Measurements from ENCODE around the gene SVEP1. TPM values are rescaled to one million over a fixed set of nuclear protein-coding genes. Genes with fewer than 3 reads are reported as not detected.

The SVEP1 gene
- total and polyA plus RNA-seq, 10 donors, result 0.98 to 44.9 (median 25.8) TPM

DNA sequence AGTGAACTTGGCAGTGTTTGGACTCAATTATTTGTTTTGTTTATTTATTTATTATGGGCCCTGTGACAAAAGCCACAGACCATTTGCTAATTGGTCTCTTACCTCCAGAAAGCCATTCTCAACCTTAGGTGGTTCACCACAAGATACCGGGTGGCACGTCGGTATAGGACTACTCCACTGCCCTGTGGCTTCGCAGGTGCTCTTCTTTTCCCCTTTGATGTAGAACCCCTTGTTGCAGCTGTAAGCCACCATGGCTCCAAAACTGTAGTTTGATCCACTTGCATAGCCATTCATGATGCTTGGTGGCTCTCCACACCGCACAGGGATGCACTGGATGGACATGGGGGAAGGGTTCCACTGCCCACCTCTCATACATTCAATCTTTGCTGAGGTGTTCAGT lies 168.6 kb downstream of the SVEP1 start:
- Histone ChIP-seq H3K9me3 (no peaks in the 10 kb centered on the region), H3K4me3 (no peak overlapping the region), H3K27me3 (replicated peaks in 1 of 7) (peaks cover 0 to 5% (median 0%) of the 10 kb centered on the region in 7 donors), H3K4me1 (no peaks in the 10 kb centered on the region), H3K27ac (no peak overlapping the region), H3K36me3 (peaks cover 0 to 9% (median 0%) of the 10 kb centered on the region in 6 donors)
- no peak for TF ChIP-seq CTCF (IDR thresholded peaks at IDR 0.05 in 8 of 11, conservative IDR thresholded peaks at IDR 0.05 in 3 of 11)
- 71 to 89% (median 86%) methylated on average over 5 of the region's 5 CpGs for WGBS, 5 donors
- no peak for DNase-seq
- intact Hi-C loops (cut with DNase I; ENCODE audit: low total_unique reads), result no loop called here

GRCh38 chr9:110408598-110408997 lies 170.9 kb downstream of the SVEP1 start:
- no peak for DNase-seq
- 78 to 94% (median 85%) methylated on average over 7 of the region's 7 CpGs for WGBS, 5 donors
- Histone ChIP-seq H3K27ac (no peak overlapping the region), H3K36me3 (peaks cover 0 to 9% (median 0%) of the 10 kb centered on the region in 6 donors), H3K4me3 (no peak overlapping the region), H3K9me3 (no peaks in the 10 kb centered on the region), H3K27me3 (replicated peaks in 1 of 7) (peaks cover 0 to 5% (median 0%) of the 10 kb centered on the region in 7 donors), H3K4me1 (no peaks in the 10 kb centered on the region)
- TF ChIP-seq POLR2A (IDR thresholded peaks at IDR 0.05), result no peak
- intact Hi-C loops (cut with DNase I; ENCODE audit: low total_unique reads), result no loop called here

GRCh38 chr9:110405858-110406443 lies 173.6 kb downstream of the SVEP1 start:
- Histone ChIP-seq H3K36me3 (peaks cover 0 to 9% (median 0%) of the 10 kb centered on the region in 6 donors), H3K9me3 (no peaks in the 10 kb centered on the region), H3K27me3 (replicated peaks in 1 of 7) (peaks cover 0 to under 1% (median 0%) of the 10 kb centered on the region in 7 donors), H3K4me3 (no peak overlapping the region), H3K27ac (no peak overlapping the region), H3K4me1 (no peaks in the 10 kb centered on the region)
- intact Hi-C loops (cut with DNase I; ENCODE audit: low total_unique reads), result no loop called here
- 78 to 83% (median 81%) methylated on average over 9 of the region's 9 CpGs for WGBS, 5 donors
- no peak for DNase-seq
- TF ChIP-seq CTCF (IDR thresholded peaks at IDR 0.05 in 8 of 11, conservative IDR thresholded peaks at IDR 0.05 in 3 of 11) (no peak), POLR2A (IDR thresholded peaks at IDR 0.05) (no peak), POLR2AphosphoS5 (IDR thresholded peaks at IDR 0.05) (no peak)

DNA sequence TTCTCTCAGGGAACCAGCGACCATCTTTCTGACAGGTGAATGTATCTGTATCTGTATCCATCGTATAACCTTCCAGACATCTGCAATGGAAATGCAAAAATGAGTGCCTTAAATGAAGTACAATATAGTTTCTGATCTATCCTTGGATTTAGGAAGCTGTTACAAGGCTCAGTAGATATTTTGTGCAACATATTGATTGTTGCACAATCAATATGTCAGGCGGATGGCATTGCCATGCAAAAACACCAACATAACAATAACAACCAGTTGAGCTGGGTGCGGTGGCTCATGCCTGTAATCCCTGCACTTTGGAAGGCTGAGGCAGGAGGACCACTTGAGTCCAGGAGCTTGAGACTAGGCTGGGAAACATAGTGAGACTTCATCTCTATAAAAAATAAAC lies 175.1 kb downstream of the SVEP1 start:
- no peaks in the 10 kb centered on the region for H3K9me3 ChIP-seq
- no peak for DNase-seq
- no peak overlapping the region for H3K27ac ChIP-seq
- peaks cover 0 to 14% (median 0%) of the 10 kb centered on the region in 6 donors for H3K36me3 ChIP-seq
- WGBS, 5 donors, result 83 to 92% (median 88%) methylated on average over 4 of the region's 4 CpGs
- H3K27me3 ChIP-seq (replicated peaks in 1 of 7), result no peaks in the 10 kb centered on the region
- no peaks in the 10 kb centered on the region for H3K4me1 ChIP-seq
- intact Hi-C loops (cut with DNase I; ENCODE audit: low total_unique reads), result no loop called here
- no peak overlapping the region for H3K4me3 ChIP-seq
- TF ChIP-seq POLR2A (IDR thresholded peaks at IDR 0.05) (no peak), CTCF (IDR thresholded peaks at IDR 0.05 in 8 of 11, conservative IDR thresholded peaks at IDR 0.05 in 3 of 11) (no peak), POLR2AphosphoS5 (IDR thresholded peaks at IDR 0.05) (no peak)
